ENCODE results near the gene DAB1. TPM values are rescaled to one million over a fixed set of nuclear protein-coding genes. Genes with fewer than 3 reads are reported as not detected.

The DAB1 gene
- total RNA-seq, 1 donor, result 0.45 TPM

GRCh38 chr1:57319791-57320190, 104.1 kb downstream of the DAB1 start:
- H3K4me3 ChIP-seq (ENCODE audit: low read depth, low read length), result no peak overlapping the region
- DNase-seq (ENCODE audit: low read depth), result no peak
- no peak for TF ChIP-seq CTCF (IDR thresholded peaks at IDR 0.05; ENCODE audit: insufficient read depth, low read length)

DNA sequence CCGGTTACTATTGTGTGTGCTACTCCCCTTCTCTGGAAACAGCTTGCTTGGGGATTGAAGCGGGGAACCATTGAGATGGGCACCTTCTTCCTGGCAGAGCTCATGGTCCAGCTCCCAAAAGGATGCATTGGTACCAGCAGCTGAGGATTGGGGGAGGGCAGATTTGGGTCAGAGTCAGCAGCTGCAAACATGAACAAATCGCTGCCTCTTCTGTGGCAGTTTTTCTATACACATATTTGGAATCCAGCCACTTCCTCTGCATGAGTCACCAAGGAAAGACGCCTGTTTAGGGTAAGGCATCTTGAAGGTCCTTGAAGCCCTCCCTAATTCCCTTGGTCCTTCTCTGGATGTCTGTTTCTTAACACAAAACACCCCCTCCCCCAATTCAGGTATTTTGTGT, 104.7 kb downstream of the DAB1 start:
- peak; percentile 6 for DNase-seq (ENCODE audit: low read depth)
- TF ChIP-seq CTCF (IDR thresholded peaks at IDR 0.05; ENCODE audit: insufficient read depth, low read length), result no peak
- no peak overlapping the region for H3K4me3 ChIP-seq (ENCODE audit: low read depth, low read length)

DNA sequence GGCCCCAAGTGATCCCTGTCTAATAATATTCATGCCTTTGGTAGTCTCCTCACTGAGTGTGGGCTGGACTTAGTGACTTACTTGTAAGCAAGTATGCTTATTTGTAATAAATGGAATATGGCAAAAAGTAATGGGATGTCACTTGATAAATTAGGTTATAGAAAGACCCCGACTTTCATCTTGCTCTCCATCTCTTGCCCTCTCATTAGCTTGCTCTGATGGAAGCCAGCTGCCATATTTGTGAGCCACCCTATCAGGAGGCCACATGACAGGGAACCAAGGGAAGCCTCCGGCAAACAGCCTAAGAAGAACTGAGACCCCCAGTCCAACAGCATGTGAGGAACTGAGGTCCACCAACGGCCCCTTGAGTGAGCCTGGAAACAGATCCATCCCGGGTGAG, 107.0 kb downstream of the DAB1 start:
- TF ChIP-seq CTCF (IDR thresholded peaks at IDR 0.05; ENCODE audit: insufficient read depth, low read length), result no peak
- H3K4me3 ChIP-seq (ENCODE audit: low read depth, low read length), result no peak overlapping the region
- no peak for DNase-seq (ENCODE audit: low read depth)

DNA sequence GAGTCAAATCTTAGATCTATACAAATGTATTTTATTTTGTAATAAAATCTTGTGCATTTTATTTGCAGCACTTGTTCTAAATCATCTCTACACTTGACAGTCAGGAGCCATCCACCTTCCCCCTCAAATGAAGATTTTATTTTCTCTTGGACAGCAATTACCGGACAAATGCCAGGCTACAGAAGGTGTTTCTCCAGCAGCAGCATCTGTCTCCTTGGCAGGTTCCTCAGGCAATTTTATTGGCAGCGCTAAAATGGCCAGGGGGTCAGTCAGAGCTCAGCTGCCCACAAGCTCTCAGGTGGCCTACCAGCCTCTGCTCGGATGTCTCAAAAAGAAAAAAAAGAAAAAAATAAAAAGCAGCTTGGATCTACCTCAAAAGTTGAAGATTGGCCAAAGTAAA, 107.6 kb downstream of the DAB1 start:
- no peak for TF ChIP-seq CTCF (IDR thresholded peaks at IDR 0.05; ENCODE audit: insufficient read depth, low read length)
- no peak overlapping the region for H3K4me3 ChIP-seq (ENCODE audit: low read depth, low read length)
- no peak for DNase-seq (ENCODE audit: low read depth)

GRCh38 chr1:57312869-57313268, 111.0 kb downstream of the DAB1 start:
- no peak for DNase-seq (ENCODE audit: low read depth)
- no peak overlapping the region for H3K4me3 ChIP-seq (ENCODE audit: low read depth, low read length)
- no peak for TF ChIP-seq CTCF (IDR thresholded peaks at IDR 0.05; ENCODE audit: insufficient read depth, low read length)

DNA sequence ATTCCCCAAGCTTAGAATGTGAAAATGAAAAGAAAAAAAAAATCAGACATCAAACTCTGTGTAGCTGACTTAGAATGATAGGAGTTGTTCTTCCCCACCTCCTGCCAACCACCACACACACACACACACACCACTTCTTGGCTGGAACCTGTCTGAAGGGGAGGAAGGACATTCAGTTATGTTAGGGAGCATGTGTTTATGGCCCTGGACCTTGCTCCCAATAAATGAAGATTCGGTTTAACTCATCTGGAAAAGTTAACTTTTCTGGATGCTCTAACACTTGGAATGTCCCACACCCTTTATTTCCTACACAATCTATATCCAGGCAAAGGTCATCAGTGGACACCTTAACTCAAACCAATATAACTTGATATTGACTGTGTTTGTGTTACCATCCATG, 112.4 kb downstream of the DAB1 start:
- DNase-seq (ENCODE audit: low read depth), result no peak
- H3K4me3 ChIP-seq (ENCODE audit: low read depth, low read length), result no peak overlapping the region
- TF ChIP-seq CTCF (IDR thresholded peaks at IDR 0.05; ENCODE audit: insufficient read depth, low read length), result no peak

DNA sequence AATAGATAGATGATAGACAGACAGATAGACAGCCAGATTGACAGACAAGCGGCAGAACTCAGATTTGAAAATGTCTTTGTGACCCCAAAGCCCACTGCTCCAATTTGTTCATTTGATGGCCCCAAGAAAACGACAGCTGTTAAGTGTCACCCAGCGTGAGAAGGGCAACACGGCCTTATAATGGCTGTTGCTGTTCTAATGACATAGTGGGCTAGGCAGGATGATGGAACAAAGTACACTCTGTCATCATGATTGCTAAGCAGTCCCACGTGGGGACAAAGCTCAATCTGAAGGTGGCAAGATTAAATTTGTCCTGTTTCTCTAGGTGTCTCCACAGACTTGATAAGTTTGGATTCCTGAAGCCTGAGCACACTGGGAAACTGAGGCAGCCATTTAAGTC, 112.9 kb downstream of the DAB1 start:
- no peak for TF ChIP-seq CTCF (IDR thresholded peaks at IDR 0.05; ENCODE audit: insufficient read depth, low read length)
- H3K4me3 ChIP-seq (ENCODE audit: low read depth, low read length), result no peak overlapping the region
- DNase-seq (ENCODE audit: low read depth), result no peak

All from fibroblast of the aortic adventitia (primary cell).